Fibroblast of the aortic adventitia (primary cell): ENCODE data around the gene SNRNP35. TPM values are rescaled to one million over a fixed set of nuclear protein-coding genes. Genes with fewer than 3 reads are reported as not detected.
"Not testable (repeated sequence)": the region's sequence is repeated elsewhere in the genome, so short reads cannot be mapped to it uniquely, and the experiment has no call there.

Experiments
- DNase-seq: peaks from one replicate; pipeline ENCODE4 v3.0.0-alpha.2; 2010; ENCODE audit warnings: low read depth
- H3K4me3 ChIP-seq: 2 replicates; pipeline ENCODE4 v1.5.1; 2011; ENCODE audit warnings: low read depth, mild to moderate bottlenecking, control low read depth, low read length, moderate library complexity
- CTCF ChIP-seq: IDR thresholded peaks from 2 replicates; pipeline ENCODE4 v1.5.1; 2011; ENCODE audit warnings: mild to moderate bottlenecking, low read length, control low read depth, inconsistent platforms; ENCODE audit not compliant: insufficient read depth
- total RNA-seq: library from RNA; depleted of rRNA; stranded (reverse); fragments of >200 nt; gene quantifications from 2 replicates; pipeline ENCODE4 v1.2.3, GENCODE V29; 2012; ENCODE audit warnings: low replicate concordance

SNRNP35 gene
- total RNA-seq: 15.7 and 37.7 TPM in 2 replicates

GRCh38 chr12:123457980-123458779, at the start of gene SNRNP35:
TSS of gene SNRNP35 (plus strand) at chr12:123458139. CDS start at chr12:123465541, 7,402 bp downstream.
- DNase-seq: peak; percentile 90
- H3K4me3 ChIP-seq: peak within 1 kb of the TSS; percentile 90
- TF ChIP-seq CTCF: no peak

- not testable (repeated sequence) for DNase-seq, H3K4me3 ChIP-seq
These were observed 49.3 kb upstream of the SNRNP35 start for GRCh38 chr12:123408619-123409018.

GRCh38 chr12:123409284-123410040, 48.5 kb upstream of the SNRNP35 start:
- DNase-seq, H3K4me3 ChIP-seq: not testable (repeated sequence)

- no peak overlapping the region for H3K4me3 ChIP-seq
- TF ChIP-seq CTCF: no peak
- DNase-seq: no peak
These were observed 47.9 kb upstream of the SNRNP35 start for GRCh38 chr12:123410041-123410412.

- no peak for TF ChIP-seq CTCF
- no peak overlapping the region for H3K4me3 ChIP-seq
These were observed 36.6 kb upstream of the SNRNP35 start for GRCh38 chr12:123421314-123421713.

GRCh38 chr12:123427036-123427769, 30.7 kb upstream of the SNRNP35 start:
- no peak overlapping the region for H3K4me3 ChIP-seq
- TF ChIP-seq CTCF: no peak

More at GRCh38 chr12:123421314-123421713, 36.6 kb upstream of the SNRNP35 start:
- no peak for DNase-seq

GRCh38 chr12:123428591-123428990, 29.3 kb upstream of the SNRNP35 start:
- DNase-seq: no peak
- no peak for TF ChIP-seq CTCF
- H3K4me3 ChIP-seq: no peak overlapping the region

More at GRCh38 chr12:123427036-123427769, 30.7 kb upstream of the SNRNP35 start:
- no peak for DNase-seq

- H3K4me3 ChIP-seq, DNase-seq: not testable (repeated sequence)
These were observed 28.8 kb upstream of the SNRNP35 start for GRCh38 chr12:123429101-123429500.

GRCh38 chr12:123431951-123432817, 25.8 kb upstream of the SNRNP35 start:
- H3K4me3 ChIP-seq: peak overlapping the region; percentile 17
- not testable (repeated sequence) for DNase-seq
